H1 (cell line): Measurements from ENCODE around the gene PLXDC2. TPM values are rescaled to one million over a fixed set of nuclear protein-coding genes. Genes with fewer than 3 reads are reported as not detected.

Experiments used
- CTCF ChIA-PET: fragments of 300-600 bp; sonication (Branson Sonifier 250); formaldehyde crosslinking; loops from one replicate; lab custom pipeline; 2021; ENCODE audit not compliant: partially characterized antibody; lab: Charles Lee
- POLR2A ChIA-PET: fragments of 300-600 bp; sonication (Branson Sonifier 250); formaldehyde crosslinking; loops from one replicate; lab custom pipeline; 2021; ENCODE audit warnings: inconsistent platforms; ENCODE audit not compliant: partially characterized antibody; lab: Charles Lee
- DNase-seq, 2 experiments: peaks; one replicate each; pipeline versions ENCODE4 v3.0.0 to v3.0.0-alpha.2; 2010 to 2022; ENCODE audit warnings: low spot score in 2 of 2, low read depth in 1 of 2, mixed read lengths in 1 of 2
- FAIRE-seq: peaks from 2 replicates; lab custom pipeline; 2011; peaks lifted over from hg19 to GRCh38; lab: Jason Lieb, UNC
- H2AFZ ChIP-seq: 2 replicates; pipeline ENCODE4 v1.8.1; 2012; ENCODE audit warnings: low read length, inconsistent platforms
- H2AK5ac ChIP-seq: 2 replicates; pipeline ENCODE4 v1.6.1; 2013; ENCODE audit warnings: low read depth, low read length
- H2BK120ac ChIP-seq: replicated peaks from 2 replicates; pipeline ENCODE3; 2013; ENCODE audit warnings: low read depth, low read length, inconsistent platforms
- H2BK12ac ChIP-seq: 2 replicates; pipeline ENCODE4 v1.6.1; 2013; ENCODE audit warnings: low read depth, low read length
- H2BK15ac ChIP-seq: 2 replicates; pipeline ENCODE4 v1.6.1; 2013; ENCODE audit warnings: low read length
- H2BK20ac ChIP-seq: 2 replicates; pipeline ENCODE4 v1.6.1; 2013; ENCODE audit warnings: low read length
- H2BK5ac ChIP-seq: 2 replicates; pipeline ENCODE4 v1.6.1; 2013; ENCODE audit warnings: low read depth, low read length
- H3K14ac ChIP-seq: 2 replicates; pipeline ENCODE4 v1.6.1; 2013; ENCODE audit warnings: inconsistent platforms; ENCODE audit not compliant: insufficient read length
- H3K18ac ChIP-seq: 2 replicates; pipeline ENCODE4 v1.6.1; 2013; ENCODE audit warnings: low read length; ENCODE audit errors: extremely low read depth
- H3K23ac ChIP-seq: 2 replicates; pipeline ENCODE4 v1.6.1; 2013; ENCODE audit warnings: inconsistent platforms; ENCODE audit not compliant: insufficient read length
- H3K23me2 ChIP-seq: 2 replicates; pipeline ENCODE4 v1.6.1; 2013; ENCODE audit warnings: low read depth, low read length
- H3K27ac ChIP-seq: 2 replicates; pipeline ENCODE4 v1.6.1; 2011; ENCODE audit warnings: low read depth, low read length, inconsistent platforms
- H3K27me3 ChIP-seq, 4 experiments: replicated peaks in 1 of 4; 1 replicate in 1 of 4; 2 replicates in 3 of 4; pipeline versions ENCODE4 v1.6.1 to v1.8.1; 2011 to 2013; ENCODE audit warnings: low read length in 3 of 4, mild to moderate bottlenecking in 3 of 4, inconsistent platforms in 2 of 4, mixed read lengths in 2 of 4, moderate library complexity in 1 of 4; ENCODE audit not compliant: control insufficient read depth in 3 of 4, insufficient read depth in 3 of 4; ENCODE audit errors: extremely low read depth in 1 of 4
- H3K36me3 ChIP-seq, 4 experiments: 2 replicates each; pipeline versions ENCODE4 v1.6.1 to v1.8.1; 2011 to 2013; ENCODE audit warnings: mild to moderate bottlenecking in 4 of 4, low read length in 3 of 4, moderate library complexity in 2 of 4, control low read depth in 1 of 4, inconsistent platforms in 1 of 4; ENCODE audit not compliant: insufficient read depth in 4 of 4, control insufficient read depth in 2 of 4
- H3K4ac ChIP-seq: replicated peaks from 2 replicates; pipeline ENCODE3; 2013; ENCODE audit warnings: low read length, low read depth, mixed read lengths, inconsistent platforms; ENCODE audit not compliant: insufficient read length
- H3K4me1 ChIP-seq, 4 experiments: replicated peaks in 1 of 4; 1 replicate in 1 of 4; 2 replicates in 3 of 4; pipeline versions ENCODE4 v1.6.1 to v1.8.1; 2011 to 2013; ENCODE audit warnings: low read length in 3 of 4, inconsistent platforms in 2 of 4, mixed read lengths in 1 of 4; ENCODE audit not compliant: insufficient read depth in 4 of 4, control insufficient read depth in 3 of 4
- H3K4me2 ChIP-seq, 2 experiments: 2 replicates each; pipeline versions ENCODE4 v1.6.1 to v1.8.1; 2011 to 2013; ENCODE audit warnings: low read depth in 2 of 2, low read length in 2 of 2, control low read depth in 1 of 2, inconsistent platforms in 1 of 2, mild to moderate bottlenecking in 1 of 2; ENCODE audit not compliant: insufficient read depth in 1 of 2
- H3K4me3 ChIP-seq, 4 experiments: fragments of 200-600, 300-600 bp in 1 of 4; sonication (generic), shearing (Covaris generic), sonication (Bioruptor Twin) in 1 of 4; 2 replicates each; pipeline versions ENCODE4 v1.5.1 to v1.8.1; 2011 to 2016; ENCODE audit warnings: low read length in 4 of 4, low read depth in 3 of 4, control low read depth in 2 of 4, inconsistent platforms in 2 of 4, mild to moderate bottlenecking in 2 of 4, mixed read lengths in 1 of 4, moderate library complexity in 1 of 4; ENCODE audit not compliant: insufficient read depth in 2 of 4; ENCODE audit errors: extremely low read depth in 1 of 4
- H3K56ac ChIP-seq: replicated peaks from 2 replicates; pipeline ENCODE3; 2013; ENCODE audit warnings: low read depth, mild to moderate bottlenecking, mixed read lengths, low read length, inconsistent platforms; ENCODE audit not compliant: insufficient read length
- H3K79me1 ChIP-seq: 2 replicates; pipeline ENCODE4 v1.6.1; 2013; ENCODE audit warnings: low read depth, low read length, control low read depth
- H3K79me2 ChIP-seq, 2 experiments: 2 replicates each; pipeline versions ENCODE4 v1.6.1 to v1.8.1; 2012 to 2013; ENCODE audit warnings: low read length in 2 of 2, mild to moderate bottlenecking in 2 of 2, inconsistent platforms in 1 of 2; ENCODE audit not compliant: insufficient read depth in 2 of 2, control insufficient read depth in 1 of 2
- H3K9ac ChIP-seq, 4 experiments: replicated peaks in 1 of 4; 1 replicate in 1 of 4; 2 replicates in 3 of 4; pipeline versions ENCODE4 v1.6.1 to v1.8.1; 2011 to 2013; ENCODE audit warnings: low read depth in 3 of 4, low read length in 3 of 4, control low read depth in 2 of 4, mild to moderate bottlenecking in 2 of 4, moderate library complexity in 2 of 4, inconsistent platforms in 1 of 4; ENCODE audit errors: extremely low read depth in 1 of 4
- H3K9me3 ChIP-seq, 2 experiments: 2 replicates each; pipeline versions ENCODE4 v1.6.1 to v1.8.1; 2012 to 2013; ENCODE audit warnings: mild to moderate bottlenecking in 2 of 2, moderate library complexity in 2 of 2, control low read depth in 1 of 2, inconsistent platforms in 1 of 2, low read depth in 1 of 2, low read length in 1 of 2, mixed read lengths in 1 of 2; ENCODE audit not compliant: insufficient read depth in 2 of 2
- H4K20me1 ChIP-seq, 2 experiments: replicated peaks in 1 of 2; 2 replicates each; pipeline versions ENCODE3 to v1.8.1; 2011 to 2013; ENCODE audit warnings: inconsistent platforms in 2 of 2, low read length in 2 of 2, mild to moderate bottlenecking in 1 of 2; ENCODE audit not compliant: insufficient read depth in 2 of 2, control insufficient read depth in 1 of 2
- H4K5ac ChIP-seq: 2 replicates; pipeline ENCODE4 v1.6.1; 2013; ENCODE audit warnings: low read length, low read depth, mixed read lengths, inconsistent platforms; ENCODE audit not compliant: insufficient read length
- H4K8ac ChIP-seq: 2 replicates; pipeline ENCODE4 v1.8.0; 2013; ENCODE audit warnings: mild to moderate bottlenecking, moderate library complexity, low read length, inconsistent platforms; ENCODE audit not compliant: insufficient read depth; ENCODE audit errors: extremely low read depth
- H4K91ac ChIP-seq: replicated peaks from 2 replicates; pipeline ENCODE3; 2013; ENCODE audit warnings: low read length, mixed read lengths, inconsistent platforms; ENCODE audit not compliant: insufficient read length
- BACH1 ChIP-seq: IDR thresholded peaks from 2 replicates; pipeline ENCODE4 v1.6.1; 2012; ENCODE audit warnings: low read length, improper control_type of control experiment
- CHD2 ChIP-seq: IDR thresholded peaks from 2 replicates; pipeline ENCODE4 v1.6.1; 2012; ENCODE audit warnings: low read length, improper control_type of control experiment
- MAFK ChIP-seq: IDR thresholded peaks from 2 replicates; pipeline ENCODE4 v1.6.1; 2012; ENCODE audit warnings: low read depth, mild to moderate bottlenecking, improper control_type of control experiment, low read length
- NRF1 ChIP-seq: IDR thresholded peaks from 2 replicates; pipeline ENCODE4 v1.6.1; 2011; ENCODE audit warnings: mild to moderate bottlenecking, low read depth, low read length, improper control_type of control experiment
- RFX5 ChIP-seq: IDR thresholded peaks from 2 replicates; pipeline ENCODE4 v1.6.1; 2011; ENCODE audit warnings: low read depth, low read length, improper control_type of control experiment, borderline replicate concordance
- SP4 ChIP-seq: IDR thresholded peaks from 2 replicates; pipeline ENCODE4 v1.6.1; 2012; ENCODE audit warnings: low read length, inconsistent platforms
- TEAD4 ChIP-seq: IDR thresholded peaks from 2 replicates; pipeline ENCODE4 v1.6.1; 2012; ENCODE audit warnings: low read depth, low read length, inconsistent platforms, mixed read lengths
- YY1 ChIP-seq: IDR thresholded peaks from 2 replicates; pipeline ENCODE4 v1.6.1; 2011; ENCODE audit warnings: low read depth, mild to moderate bottlenecking, low read length
- WGBS, 2 experiments: shearing (Covaris generic) in 1 of 2; methylation state at CpG; one replicate each; pipeline versions ENCODE4 v1.1.6 to v1.1.7; 2013 to 2015; ENCODE audit warnings: low lambda C conversion rate in 2 of 2, mixed read lengths in 2 of 2, inconsistent platforms in 1 of 2, low coverage in 1 of 2, missing lambda C conversion rate in 1 of 2; ENCODE audit not compliant: insufficient replicate concordance in 2 of 2, insufficient coverage in 1 of 2, insufficient read length in 1 of 2; ENCODE audit errors: extremely low coverage in 1 of 2, missing lambda C conversion rate in 1 of 2; 5-methylcytosine and 5-hydroxymethylcytosine counted together
- polyA plus RNA-seq, 7 experiments: library from polyadenylated mRNA; depleted of rRNA in 3 of 7; stranded (reverse) in 5 of 7; unstranded in 2 of 7; fragments of >200 nt in 5 of 7; fragments of 200-250 nt in 2 of 7; gene quantifications; 1 replicate in 5 of 7; 2 replicates in 1 of 7; 4 replicates in 1 of 7; pipeline versions ENCODE4 v1.2.1 to v1.2.3, GENCODE V29; 2011 to 2013; ENCODE audit warnings: missing spikeins in 2 of 7, mixed read lengths in 2 of 7
- total RNA-seq: library from RNA; stranded (reverse); fragmentation: NEBNext Ultra II Directional; extraction: Animal tissue kit (Norgen Biotek cat#: 25700); gene quantifications from 2 replicates; pipeline ENCODE4 v1.2.1, GENCODE V29; 2021

PLXDC2 gene
- total and polyA plus RNA-seq, 2 of the 8 experiments (the other 6 are each of a cell fraction or from before 2014, with no cell fraction given) = 23.0 to 40.5 TPM

GRCh38 chr10:20299034-20299736 is 483.0 kb downstream of the PLXDC2 start:
- no peak overlapping the region for H3K4ac ChIP-seq
- 86% methylated on average over 4 of the region's 4 CpGs; no CpG with 5 or more reads in 1 of the 2 experiments for WGBS, 2 experiments
- H3K36me3 ChIP-seq = peaks cover 0 to 12% (median 0%) of the 10 kb centered on the region in 4 experiments; a peak in 3 of 8 replicates
- no peak overlapping the region for H4K5ac ChIP-seq
- POLR2A ChIA-PET = interaction anchor here (0.7 kb wide), 1 partner anchor 100 kb away, joined by 3 read pairs; no protein-coding TSS in a partner anchor
- H3K79me1 ChIP-seq = no peaks in the 10 kb centered on the region
- H2BK12ac ChIP-seq = no peak overlapping the region
- no peaks in the 10 kb centered on the region for H4K20me1 ChIP-seq
- H2BK120ac ChIP-seq = no peak overlapping the region
- H3K9me3 ChIP-seq = peaks cover 26 to 30% of the 10 kb centered on the region in 2 experiments
- no peak overlapping the region for H2BK20ac ChIP-seq
- no peak overlapping the region for H3K9ac ChIP-seq
- H2BK15ac ChIP-seq = no peak overlapping the region
- no peak overlapping the region for H3K14ac ChIP-seq
- no peak overlapping the region for H2AK5ac ChIP-seq
- no peaks in the 10 kb centered on the region for H3K79me2 ChIP-seq
- no peak overlapping the region for H3K18ac ChIP-seq
- H4K8ac ChIP-seq = no peak overlapping the region
- no peak for FAIRE-seq
- no peak overlapping the region for H3K4me2 ChIP-seq
- H3K23ac ChIP-seq = no peak overlapping the region
- no peak overlapping the region for H2BK5ac ChIP-seq
- H3K4me3 ChIP-seq = no peak overlapping the region
- H3K56ac ChIP-seq = no peak overlapping the region
- H3K4me1 ChIP-seq = no peaks in the 10 kb centered on the region
- no peak overlapping the region for H3K27ac ChIP-seq
- H2AFZ ChIP-seq = no peak overlapping the region
- TF ChIP-seq SP4 (no peak), YY1 (no peak), CHD2 (no peak), MAFK (no peak), TEAD4 (no peak), RFX5 (no peak), NRF1 (no peak), BACH1 (no peak)
- no peaks in the 10 kb centered on the region for H3K23me2 ChIP-seq
- DNase-seq = no peak
- H3K27me3 ChIP-seq = no peaks in the 10 kb centered on the region
- no peak overlapping the region for H4K91ac ChIP-seq
- CTCF ChIA-PET = interaction anchor here (0.9 to 2.3 kb wide), 2 partner anchors 10 to 536 kb away, joined by 5 read pairs; no protein-coding TSS in a partner anchor
